ENCODE measurements around the gene RANBP10.

The RANBP10 gene

DNA sequence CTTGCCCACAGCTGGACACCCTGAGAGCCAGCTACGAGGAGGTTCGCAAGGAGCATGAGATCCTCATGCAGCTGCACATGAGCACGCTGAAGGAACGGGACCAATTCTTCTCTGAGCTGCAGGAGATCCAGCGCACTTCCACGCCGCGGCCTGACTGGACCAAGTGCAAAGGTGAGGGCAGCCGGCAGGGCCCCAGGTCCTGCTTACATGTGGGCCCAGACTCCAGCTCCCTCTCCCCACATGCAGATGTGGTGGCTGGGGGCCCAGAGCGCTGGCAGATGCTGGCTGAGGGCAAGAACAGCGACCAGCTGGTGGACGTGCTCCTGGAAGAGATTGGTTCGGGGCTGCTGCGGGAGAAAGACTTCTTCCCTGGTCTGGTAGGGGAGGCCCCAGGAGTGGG is 19.5 kb upstream of the RANBP10 start:
- DNase-seq, result no peak

DNA sequence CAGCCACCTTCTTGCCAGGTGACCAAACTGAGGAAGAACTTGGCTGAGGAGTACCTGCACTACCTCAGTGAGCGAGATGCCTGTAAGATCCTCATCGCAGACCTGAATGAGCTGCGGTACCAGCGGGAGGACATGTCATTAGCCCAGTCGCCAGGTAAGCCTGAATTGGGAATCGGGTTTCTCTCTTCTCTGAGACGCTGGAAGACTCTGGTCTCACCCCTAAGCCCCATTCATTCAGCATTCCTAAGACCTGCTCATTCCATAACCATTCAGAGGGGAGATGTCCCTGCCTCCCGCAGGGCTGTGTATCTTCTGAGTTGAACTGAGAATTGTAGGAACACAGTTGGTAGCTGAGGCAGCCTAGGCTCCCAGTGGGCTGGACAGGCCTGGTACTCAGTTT is 18.8 kb upstream of the RANBP10 start:
- DNase-seq, result no peak

DNA sequence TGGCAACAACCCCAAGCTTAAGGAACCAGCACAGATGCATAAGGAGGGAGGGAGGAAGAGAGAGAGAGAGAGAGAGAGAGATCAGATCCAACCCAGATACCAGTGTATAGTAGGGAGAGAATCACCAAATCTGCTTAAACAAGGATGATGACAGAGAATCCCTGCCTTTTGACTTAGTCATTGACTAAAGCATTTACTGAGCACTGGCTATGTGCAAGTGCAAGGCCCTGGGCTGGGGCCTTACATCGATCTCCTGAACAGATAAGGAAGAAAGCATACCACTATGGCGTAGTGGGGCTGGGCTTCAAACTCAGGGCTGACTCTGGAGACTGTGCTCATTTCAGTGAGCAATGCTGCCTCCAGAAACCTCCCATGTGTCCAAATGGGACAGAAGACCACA is 16.2 kb upstream of the RANBP10 start:
- DNase-seq, result no peak

DNA sequence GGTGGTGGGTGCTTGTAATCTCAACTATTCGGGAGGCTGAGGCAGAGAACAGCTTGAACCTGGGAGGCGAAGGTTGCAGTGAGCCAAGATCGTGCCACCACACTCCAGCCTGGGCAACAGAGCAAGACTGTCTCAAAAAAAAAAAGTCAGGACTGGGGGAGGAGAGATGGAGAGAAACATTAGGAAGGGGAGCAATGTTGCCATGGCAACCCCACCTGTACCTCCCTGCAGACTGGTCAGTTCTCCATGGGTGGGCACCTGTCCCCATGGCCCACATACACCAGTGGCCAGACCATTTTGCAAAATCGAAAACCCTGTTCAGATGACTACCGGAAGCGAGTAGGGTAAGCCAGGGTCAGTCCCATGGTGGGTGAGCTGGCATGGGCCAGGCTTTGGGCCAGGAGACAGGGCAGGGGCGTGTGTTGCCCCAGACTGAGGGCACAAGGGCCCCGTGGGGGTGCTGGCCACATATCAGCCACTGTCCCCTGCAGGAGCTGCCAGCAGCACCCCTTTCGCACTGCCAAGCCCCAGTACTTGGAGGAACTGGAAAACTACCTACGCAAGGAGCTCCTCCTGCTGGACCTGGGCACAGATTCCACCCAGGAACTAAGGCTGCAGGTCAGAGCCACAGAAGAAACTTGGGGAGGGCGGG is 14.4 kb upstream of the RANBP10 start:
- no peak for DNase-seq

DNA sequence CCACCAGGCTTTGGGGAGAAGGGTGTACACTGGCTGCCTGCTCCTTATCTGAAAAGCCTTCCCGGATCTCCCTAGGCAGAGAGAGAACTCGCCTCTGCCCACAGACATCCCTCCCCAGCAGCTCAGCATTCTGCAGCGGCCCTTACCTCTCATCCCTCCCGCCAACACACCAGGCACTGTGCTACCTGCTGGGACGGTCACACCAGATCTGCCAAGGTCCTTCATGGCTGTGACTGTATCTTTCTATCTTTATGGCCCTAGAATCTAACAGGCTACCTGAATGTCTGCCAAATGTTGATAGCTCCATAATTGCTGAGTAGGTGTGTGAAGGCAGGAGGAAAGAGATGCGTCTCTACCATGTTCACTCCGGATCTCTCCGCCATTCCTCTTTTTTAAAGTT is 8.2 kb upstream of the RANBP10 start:
- DNase-seq, result no peak

DNA sequence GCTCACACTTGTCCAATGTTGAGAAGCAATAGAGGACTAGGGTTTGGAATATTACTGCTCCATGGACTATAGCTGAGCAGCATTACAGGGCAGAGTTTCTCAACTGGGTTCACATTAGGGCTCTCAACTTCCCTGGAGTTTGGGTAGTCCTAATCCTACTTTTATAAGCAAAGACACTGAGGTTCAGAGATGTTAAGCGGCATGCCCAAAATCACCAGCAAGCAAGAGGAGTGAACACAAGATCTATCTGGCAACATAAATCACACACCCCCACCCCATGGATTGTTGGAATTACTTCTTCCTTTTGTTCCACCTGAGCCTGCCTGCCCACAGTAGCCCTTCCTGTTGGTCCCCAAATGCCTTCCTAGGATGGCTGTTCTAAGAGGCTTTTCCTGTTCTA is 5.5 kb upstream of the RANBP10 start:
- DNase-seq, result no peak

DNA sequence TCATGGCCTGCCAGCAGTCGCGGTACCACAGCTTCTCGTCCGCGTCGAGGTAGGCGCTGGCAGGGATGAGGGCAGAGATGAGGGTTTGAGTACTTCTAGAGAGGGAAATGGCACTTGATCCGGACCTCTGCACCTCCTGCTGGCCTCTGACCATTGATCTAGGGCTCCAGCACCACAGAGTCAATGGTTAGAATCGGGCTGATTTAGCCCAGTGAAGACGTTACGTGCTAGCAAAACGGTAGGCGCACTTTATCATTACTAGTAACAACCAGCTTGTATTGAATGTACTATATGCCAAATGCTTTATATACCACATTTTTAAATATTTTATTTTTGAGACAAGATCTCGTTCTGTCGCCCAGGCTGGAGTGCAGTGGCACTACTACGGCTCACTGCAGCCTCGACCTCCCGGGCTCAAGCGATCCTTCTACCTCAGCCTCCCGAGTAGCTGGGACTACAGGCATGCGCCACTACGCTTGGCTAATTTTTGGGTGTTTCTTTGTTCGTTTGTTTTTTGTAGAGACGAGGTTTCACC is 855 bp upstream of the RANBP10 start:
- DNase-seq, result no peak

DNA sequence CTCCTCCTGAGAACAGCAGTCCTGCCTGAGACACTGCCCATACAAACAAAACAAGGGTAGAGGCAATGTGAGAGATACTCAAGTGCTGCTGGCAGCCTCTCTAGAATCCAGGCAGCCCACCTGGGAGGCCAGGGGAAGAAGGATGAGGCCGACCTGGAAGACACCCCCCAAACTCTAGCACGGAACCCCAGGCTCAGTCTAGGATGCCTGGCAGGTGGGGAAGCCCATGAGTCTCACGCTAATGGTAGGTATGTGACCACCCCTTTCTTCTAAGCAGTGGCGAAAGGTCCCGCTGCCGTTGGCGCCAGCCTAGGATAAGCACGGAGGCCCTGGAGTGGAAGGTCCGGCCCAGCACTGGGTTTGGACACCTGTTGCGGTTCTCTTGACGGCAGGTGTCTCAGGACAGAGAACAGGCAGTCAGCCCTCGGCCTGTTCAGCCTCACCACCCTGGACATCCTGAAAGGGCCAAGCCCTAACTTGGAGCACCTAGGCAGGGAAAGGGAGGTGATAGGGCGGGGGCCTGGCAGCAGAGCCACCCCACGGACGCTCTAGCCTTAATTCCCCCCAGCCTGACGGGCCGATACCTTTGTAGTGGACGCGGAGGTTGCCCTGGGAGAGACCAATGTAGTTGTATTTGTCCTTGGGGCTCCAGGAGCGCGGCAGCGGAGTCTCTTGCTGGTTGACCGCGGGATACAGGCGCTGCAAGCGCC is 487 bp downstream of the RANBP10 start:
- DNase-seq, result no peak

DNA sequence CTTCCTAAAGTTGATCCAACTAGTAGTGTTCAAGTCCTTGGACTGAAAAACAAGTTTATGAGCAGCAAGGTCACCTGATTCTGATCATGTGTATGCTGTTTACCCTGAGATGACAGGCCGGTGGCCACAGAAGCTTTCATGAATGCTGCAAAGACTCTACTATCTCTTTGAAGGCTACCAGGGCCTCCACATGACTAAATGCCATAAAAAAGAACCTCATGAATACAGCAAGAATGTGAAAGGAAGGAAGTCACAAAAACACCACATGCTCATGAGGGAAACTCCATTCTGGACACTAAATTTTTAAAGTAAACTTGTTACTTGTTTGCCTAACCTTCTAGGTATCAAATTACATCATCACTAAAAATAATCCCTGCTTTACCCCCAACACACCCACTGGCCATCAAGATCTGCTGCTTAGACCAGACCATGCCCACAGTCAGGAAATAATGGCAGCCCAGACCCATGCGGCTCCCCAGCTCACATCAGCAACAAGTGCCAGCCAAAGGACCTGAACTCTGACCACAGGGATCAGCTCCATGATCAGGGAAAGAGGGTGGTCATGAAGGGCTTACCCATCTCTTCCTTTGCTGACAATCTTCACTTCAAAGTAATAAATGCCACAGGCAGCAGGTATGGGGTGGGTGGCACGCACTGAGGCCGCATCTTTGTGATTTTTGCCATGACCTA is 1.4 kb downstream of the RANBP10 start:
- no peak for DNase-seq

DNA sequence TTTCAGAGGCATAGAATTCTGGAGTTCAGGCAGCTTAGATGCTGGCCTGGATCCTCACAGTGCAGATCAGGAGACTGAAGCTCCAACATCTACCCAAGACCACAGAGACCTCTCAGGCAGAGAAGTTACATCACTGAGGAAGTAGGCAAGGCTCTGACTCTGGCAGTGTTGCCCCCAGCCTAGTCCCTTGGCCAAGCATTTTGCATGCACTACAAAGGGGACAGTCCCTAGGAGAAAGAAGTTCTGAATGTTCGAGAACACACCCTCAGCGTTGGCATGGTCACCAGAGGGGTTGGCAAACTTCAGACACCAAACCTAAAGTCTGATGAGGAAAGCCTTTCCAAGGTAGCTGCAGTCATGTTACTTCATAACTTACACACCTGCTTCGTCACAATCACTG is 2.5 kb downstream of the RANBP10 start:
- DNase-seq, result no peak

DNA sequence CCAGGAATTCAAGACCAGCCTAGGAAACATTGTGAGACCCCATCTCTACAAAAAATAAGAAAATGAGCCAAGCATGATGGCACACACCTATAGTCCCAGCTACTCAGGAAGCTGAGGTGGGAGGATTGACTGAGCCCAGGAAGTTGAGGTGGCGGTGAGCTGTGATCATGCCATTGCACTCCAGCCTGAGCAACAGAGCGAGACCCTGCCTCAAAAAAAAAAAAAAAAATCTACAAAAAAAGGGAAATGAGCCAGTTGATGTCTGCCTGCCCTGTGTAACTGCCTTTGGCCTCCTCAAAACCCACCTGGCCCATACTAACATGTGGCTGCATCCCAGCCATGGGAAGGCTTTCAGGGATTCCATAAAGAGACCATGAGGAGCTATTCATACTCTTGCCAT is 4.5 kb downstream of the RANBP10 start:
- DNase-seq, result no peak

DNA sequence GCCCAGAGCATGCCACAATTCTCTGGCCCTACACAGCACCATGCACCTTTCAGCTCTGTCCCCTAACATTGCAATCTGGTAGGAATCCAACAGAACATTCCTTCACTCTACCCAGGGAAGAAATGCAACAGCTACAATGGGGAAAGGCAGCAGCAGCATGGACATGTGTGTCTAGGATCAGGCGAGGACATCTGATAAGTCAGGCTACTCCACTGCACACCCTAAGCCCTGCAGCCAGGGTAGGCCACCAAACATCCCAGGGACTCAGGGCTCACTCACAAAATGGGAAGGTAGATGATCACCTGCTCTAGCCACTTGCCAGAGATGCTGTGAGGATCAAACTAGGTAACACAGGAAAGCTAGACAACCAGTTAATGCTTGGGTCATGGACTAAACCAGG is 5.1 kb downstream of the RANBP10 start:
- no peak for DNase-seq

DNA sequence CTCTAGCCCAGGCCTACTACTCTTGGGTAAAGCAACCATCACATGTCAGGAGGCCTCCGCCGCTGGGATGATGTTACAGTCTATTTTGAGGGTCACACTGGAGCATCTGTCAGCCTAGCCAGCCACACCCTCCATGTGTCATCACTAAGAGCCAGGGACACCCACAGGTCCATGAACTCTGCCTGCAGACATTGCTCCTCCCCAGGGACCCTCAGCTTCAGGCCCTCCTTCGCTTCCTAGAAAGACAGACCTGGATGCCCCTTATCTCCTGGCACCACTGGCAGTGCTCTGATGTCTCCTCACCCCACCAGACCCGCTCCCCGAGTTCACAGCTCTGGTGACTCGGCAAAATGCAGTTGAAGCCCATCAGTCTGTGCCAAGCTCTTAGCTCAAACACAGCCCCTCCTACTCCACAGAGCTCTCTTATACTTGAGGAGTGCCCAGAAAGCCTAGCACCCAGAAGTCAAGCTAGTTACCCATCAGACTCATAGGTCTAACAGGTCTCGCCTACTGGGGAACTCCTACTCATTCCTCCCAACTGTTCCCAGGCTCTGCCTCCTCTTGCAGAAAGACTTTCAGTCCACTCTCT is 5.9 kb downstream of the RANBP10 start:
- no peak for DNase-seq

DNA sequence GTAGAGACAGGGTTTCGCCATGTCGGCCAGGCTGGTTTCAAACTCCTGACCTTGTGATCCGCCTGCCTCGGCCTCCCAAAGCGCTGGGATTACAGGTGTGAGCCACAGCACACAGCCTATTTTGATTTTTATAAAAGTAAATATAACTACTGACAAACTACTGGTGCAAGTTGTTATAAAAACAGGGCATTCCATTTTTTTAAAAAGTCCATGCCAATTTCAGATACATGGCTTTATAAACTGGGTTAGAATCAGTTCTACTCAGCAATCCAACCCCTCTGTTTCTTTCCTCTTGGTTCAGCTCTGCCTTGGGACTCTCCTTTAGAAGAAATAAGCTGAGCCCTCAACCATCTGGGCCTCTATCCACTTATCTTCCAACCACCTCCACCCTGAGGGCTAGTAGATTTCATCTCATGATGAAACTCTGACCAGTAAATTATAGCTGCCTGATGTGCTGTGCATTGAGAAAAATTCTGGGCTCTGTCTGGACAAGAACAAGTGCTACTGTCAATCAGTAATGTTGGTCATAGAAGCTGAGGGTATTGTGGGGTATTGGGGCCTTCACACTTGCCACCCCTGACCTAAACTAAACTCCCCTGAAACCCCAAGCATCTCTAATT is 10.2 kb downstream of the RANBP10 start:
- DNase-seq, result no peak

DNA sequence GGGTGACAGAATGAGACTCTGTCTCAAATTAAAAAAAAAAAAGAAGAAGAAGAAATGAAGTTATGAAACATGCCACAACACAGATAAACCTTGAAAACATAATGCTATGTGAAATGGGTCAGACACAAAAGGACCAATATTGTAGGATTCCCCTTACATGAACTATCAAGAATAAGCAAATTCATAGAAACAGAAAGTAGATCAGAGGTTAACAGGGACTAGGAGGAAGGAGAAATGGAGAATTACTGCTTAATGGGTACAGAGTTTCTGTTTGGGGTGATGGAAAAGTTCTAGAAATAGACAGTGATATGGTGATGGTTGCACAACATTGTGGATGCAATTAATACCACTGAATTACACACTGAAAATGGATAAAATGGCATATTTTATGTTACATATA is 16.3 kb downstream of the RANBP10 start:
- no peak for DNase-seq

DNA sequence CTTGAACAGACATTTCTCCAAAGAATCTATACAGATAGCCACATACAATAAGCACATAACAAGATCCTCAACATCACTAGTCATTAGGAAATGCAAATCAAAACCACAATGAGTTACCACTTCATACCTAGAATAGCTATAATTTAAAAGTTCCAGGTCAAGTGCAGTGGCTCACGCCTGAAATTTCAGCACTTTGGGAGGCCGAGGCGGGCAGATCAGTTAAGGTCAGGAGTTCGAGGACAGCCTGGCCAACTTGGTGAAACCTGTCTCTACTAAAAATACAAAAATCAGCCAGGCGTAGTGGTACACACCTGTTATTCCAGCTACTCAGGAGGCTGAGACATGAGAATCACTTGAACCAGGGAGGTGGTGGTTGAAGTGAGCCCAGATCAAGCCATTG is 19.9 kb downstream of the RANBP10 start:
- DNase-seq, result no peak

DNA sequence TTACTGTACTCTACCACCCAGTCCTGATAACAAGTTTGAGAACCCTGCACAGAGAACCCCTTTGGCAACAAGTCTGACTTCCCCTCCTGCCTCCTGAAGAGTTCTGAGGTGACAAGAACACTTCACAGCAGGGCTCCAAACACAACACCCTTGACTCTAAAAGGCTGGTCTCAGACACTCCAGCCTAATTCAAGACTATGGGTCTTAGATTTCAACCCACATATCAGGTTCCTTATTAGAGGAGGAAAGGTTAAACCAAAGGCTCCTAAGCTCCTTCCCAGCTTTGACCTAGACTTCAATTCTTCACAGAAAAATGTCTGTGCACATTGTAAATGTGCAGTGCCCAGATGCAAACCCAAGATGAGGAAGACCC is 23.0 kb downstream of the RANBP10 start:
- DNase-seq, result no peak

DNA sequence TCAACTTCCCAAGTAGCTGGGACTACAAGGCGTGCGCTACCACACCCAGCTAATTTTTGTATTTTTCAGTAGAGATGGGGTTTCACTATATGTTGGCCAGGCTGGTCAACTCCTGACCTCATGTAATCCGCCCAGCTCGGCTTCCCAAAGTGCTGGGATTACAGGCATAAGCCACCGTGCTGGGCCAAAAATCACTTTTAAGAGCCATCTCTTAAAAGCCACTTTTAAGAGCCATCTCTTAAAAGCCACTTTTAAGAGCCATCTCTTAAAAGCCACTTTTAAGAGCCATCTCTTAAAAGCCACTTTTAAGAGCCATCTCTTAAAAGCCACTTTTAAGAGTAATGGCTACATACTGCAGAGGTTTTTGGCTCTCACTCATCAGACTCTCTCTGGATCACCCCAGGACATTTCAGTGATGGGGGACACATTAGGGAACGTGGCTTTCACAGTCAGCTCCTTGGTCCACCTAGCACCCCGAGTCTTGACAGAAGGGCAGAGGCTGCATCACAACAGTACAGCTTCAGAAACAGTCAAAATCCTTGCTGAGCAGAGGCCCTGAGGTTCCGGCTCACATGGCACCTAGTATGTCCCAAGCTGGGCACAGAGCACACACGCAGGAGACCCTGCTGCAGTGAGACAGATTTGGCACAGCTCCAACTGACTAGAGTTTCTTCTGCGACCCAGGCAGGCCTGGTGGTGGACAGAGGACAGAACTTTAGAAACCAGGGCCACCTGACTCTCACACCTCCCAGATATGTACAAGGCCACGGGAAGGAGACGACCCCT is 23.6 kb downstream of the RANBP10 start:
- no peak for DNase-seq

DNA sequence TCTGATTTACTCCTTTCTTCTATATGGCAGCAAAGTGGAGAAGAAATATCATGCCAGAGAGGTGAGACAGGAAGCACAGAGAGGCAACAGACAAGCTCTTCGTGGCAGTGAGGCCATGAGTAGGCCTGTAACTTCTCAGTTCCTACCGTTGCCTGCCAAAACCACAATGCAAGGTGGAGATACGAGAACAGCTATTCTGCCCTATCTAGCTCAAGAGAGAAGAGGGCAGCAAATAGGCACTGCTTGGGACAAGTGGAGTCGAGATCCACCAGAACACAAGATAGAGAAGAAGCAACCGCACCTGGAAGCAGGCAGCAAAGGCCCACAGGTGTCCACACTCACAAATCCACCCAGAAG is 24.8 kb downstream of the RANBP10 start:
- DNase-seq, result no peak

DNA sequence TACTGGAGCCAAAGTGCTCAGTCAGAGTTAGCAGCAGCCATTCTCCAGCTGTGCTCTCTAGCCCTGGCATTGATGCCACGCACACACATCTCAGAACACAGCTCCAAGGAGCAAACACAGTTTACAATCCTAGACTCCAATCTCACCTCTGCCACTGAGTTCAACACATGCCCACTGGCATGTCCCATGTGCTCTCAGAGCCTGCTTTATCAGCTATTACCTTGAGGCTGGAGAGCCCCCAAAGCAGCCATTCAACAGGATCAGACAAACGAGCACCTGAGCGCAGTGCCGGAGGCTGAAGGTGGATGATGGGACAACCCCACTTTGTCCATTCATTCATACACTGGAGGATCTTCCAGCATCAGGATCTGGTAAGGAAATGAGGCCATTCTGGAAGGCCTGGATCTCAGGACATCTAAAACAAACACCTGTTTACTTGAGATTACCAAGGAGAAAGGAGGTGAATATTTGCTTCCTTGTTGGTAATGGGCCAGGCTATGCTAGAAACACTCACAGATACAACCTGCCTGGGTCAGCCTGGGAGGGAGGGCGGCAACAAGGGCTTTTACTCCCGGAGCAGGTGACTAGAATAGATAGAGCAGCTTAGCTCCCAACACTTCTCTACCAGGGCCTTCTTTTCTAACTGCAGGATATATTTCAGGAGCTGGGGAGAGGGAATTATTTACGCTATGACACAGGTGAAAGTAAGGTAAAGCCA is 25.4 kb downstream of the RANBP10 start:
- DNase-seq, result no peak

DNA sequence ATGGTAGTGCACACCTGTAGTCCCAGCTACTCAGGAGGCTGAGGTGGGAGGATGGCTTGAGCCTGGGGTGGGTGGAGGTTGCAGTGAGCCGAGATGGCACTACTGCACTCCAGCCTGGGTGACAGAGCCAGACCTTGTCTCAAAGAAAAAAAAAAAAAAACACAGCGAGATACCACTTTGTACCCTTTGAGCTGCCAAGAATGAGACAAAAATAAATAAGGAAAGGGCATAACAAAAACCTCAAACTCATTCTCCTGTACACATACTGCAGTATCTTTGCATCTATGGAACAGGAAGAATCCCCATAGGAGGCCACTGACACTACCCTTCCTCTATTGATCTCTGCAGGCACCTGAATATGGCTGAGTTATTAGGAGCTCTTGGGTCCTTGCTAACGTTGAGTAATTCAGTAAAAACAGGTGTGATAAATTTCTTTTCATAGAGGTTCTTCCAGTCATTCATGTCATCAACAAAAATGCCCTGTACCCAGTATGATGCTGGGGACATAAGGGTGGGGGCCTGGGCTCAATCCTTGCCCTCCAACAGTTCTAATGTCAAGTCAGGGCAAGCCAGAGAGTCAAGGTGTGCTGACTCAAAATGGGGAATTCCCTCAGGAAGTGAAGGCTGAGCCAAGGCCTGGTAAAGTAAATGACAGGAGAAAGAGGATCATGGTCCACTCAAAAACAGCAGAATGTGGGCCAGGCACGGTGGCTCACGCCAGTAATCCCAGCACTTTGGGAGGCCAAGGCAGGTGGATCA is 26.9 kb downstream of the RANBP10 start:
- DNase-seq, result no peak

Data from NCI-H446 (cell line).